Mucosa of descending colon (tissue), 3 donors: Measurements from ENCODE around the gene TMCC1. TPM values are rescaled to one million over a fixed set of nuclear protein-coding genes. Genes with fewer than 3 reads are reported as not detected.

Experiments used
- ATAC-seq: fragments of 200-7000 bp; cut with Tn5 transposase; one replicate; pipeline ENCODE4 v1.9.1; 2020; ENCODE audit warnings: mild to moderate bottlenecking, moderate library complexity
- DNase-seq, 3 donors: peaks; one replicate each; pipeline ENCODE4 v3.0.0-alpha.2; 2020
- H3K36me3 ChIP-seq: fragments of 200-600 bp; one replicate; pipeline ENCODE4 v1.8.0; 2021; ENCODE audit warnings: low read depth, mild to moderate bottlenecking
- H3K4me1 ChIP-seq: fragments of 200-600 bp; one replicate; pipeline ENCODE4 v1.8.0; 2021; ENCODE audit warnings: low read depth, mild to moderate bottlenecking
- H3K4me3 ChIP-seq: fragments of 200-600 bp; one replicate; pipeline ENCODE4 v1.8.0; 2021; ENCODE audit warnings: mild to moderate bottlenecking
- H3K9me3 ChIP-seq: fragments of 200-600 bp; one replicate; pipeline ENCODE4 v1.8.0; 2021; ENCODE audit warnings: mild to moderate bottlenecking
- CTCF ChIP-seq: fragments of 200-600 bp; IDR thresholded peaks from one replicate; pipeline ENCODE4 v1.8.0; 2022; ENCODE audit warnings: antibody characterized with exemption, mild to moderate bottlenecking
- intact Hi-C, 2 donors: fragments of 100-400 bp; cut with DNase I in 1 of 2; cut with micrococcal nuclease in 1 of 2; formaldehyde crosslinking; loops; one replicate each; pipeline versions ENCODE4 v1.11.0 to v1.11.1; 2022; cut with DNase I, micrococcal nuclease
- total RNA-seq, 3 donors: library from RNA; stranded (reverse); fragmentation: NEBNext Ultra II Directional in 2 of 3; extraction: Animal tissue kit (Norgen Biotek cat#: 25700) in 2 of 3; gene quantifications; one replicate each; pipeline versions ENCODE4 v1.2.1 to v1.2.4, GENCODE V29; 2021 to 2023
- donor health status: DM: no; HTN: no; CAD: no; lungs with moderate emphysema.
- donor health status: DM: no; HTN: no; CAD: no.
- donor health status: DM: no; HTN: yes; CAD: no.

The TMCC1 gene
- total RNA-seq, 3 donors from 2014 or later: 28.6 to 58.7 (median 28.9) TPM

- intact Hi-C loops: no loop called here
- Histone ChIP-seq H3K36me3 (no peaks in the 10 kb centered on the region), H3K9me3 (no peaks in the 10 kb centered on the region), H3K4me3 (no peak overlapping the region), H3K4me1 (peaks cover 45% of the 10 kb centered on the region)
- TF ChIP-seq CTCF: no peak
- peak in 2 of 3 donors; percentile 49 to 61 for DNase-seq
- no peak for ATAC-seq
Measured at GRCh38 chr3:129625072-129625874, 268.2 kb downstream of the TMCC1 start.

GRCh38 chr3:129624347-129625071, 269.0 kb downstream of the TMCC1 start:
- intact Hi-C loops: no loop called here
- Histone ChIP-seq H3K4me1 (peaks cover 45% of the 10 kb centered on the region), H3K4me3 (no peak overlapping the region), H3K9me3 (no peaks in the 10 kb centered on the region), H3K36me3 (no peaks in the 10 kb centered on the region)
- DNase-seq: peak in 2 of 3 donors; percentile 44 to 56
- TF ChIP-seq CTCF: no peak
- ATAC-seq: no peak

GRCh38 chr3:129623447-129624118, 269.9 kb downstream of the TMCC1 start:
- no peak for TF ChIP-seq CTCF
- ATAC-seq: peak; percentile 19
- Histone ChIP-seq H3K4me1 (peaks cover 45% of the 10 kb centered on the region), H3K4me3 (no peak overlapping the region), H3K36me3 (no peaks in the 10 kb centered on the region), H3K9me3 (no peaks in the 10 kb centered on the region)
- intact Hi-C loops: no loop called here
- DNase-seq: peak; percentile 63 to 83 (median 77)

- peaks cover 41% of the 10 kb centered on the region for H3K4me1 ChIP-seq
- DNase-seq: peak in 2 of 3 donors; percentile 35 to 51
- TF ChIP-seq CTCF: no peak
Measured at GRCh38 chr3:129622933-129623332, 270.6 kb downstream of the TMCC1 start.

GRCh38 chr3:129622226-129622874, 271.2 kb downstream of the TMCC1 start:
- Histone ChIP-seq H3K36me3 (no peaks in the 10 kb centered on the region), H3K9me3 (no peaks in the 10 kb centered on the region), H3K4me3 (no peak overlapping the region), H3K4me1 (peaks cover 40% of the 10 kb centered on the region)
- no peak for ATAC-seq
- DNase-seq: peak in 2 of 3 donors; percentile 32 to 52
- no peak for TF ChIP-seq CTCF
- intact Hi-C loops: no loop called here

More at GRCh38 chr3:129622933-129623332, 270.6 kb downstream of the TMCC1 start:
- no peak overlapping the region for H3K4me3 ChIP-seq
- ATAC-seq: no peak
- intact Hi-C loops: no loop called here
- no peaks in the 10 kb centered on the region for H3K36me3 ChIP-seq
- no peaks in the 10 kb centered on the region for H3K9me3 ChIP-seq
